Prostate gland (tissue), 2 donors: ENCODE measurements around the gene ATP6V0A4.

Source experiments
- CTCF ChIP-seq, 4 experiments: fragments of 200-600 bp in 2 of 4; fragments of 450-650 bp in 2 of 4; sonication (generic) in 2 of 4; IDR thresholded peaks; 1 replicate in 3 of 4; 2 replicates in 1 of 4; pipeline ENCODE4 v1.5.1; 2016 to 2019; ENCODE audit warnings: antibody characterized with exemption in 4 of 4, mild to moderate bottlenecking in 2 of 4, moderate library complexity in 2 of 4
- POLR2A ChIP-seq: fragments of 450-650 bp; IDR thresholded peaks from one replicate; pipeline ENCODE4 v1.6.1; 2016; ENCODE audit warnings: antibody characterized with exemption, mild to moderate bottlenecking

GRCh38 chr7:138798836-138799235 is 840 bp upstream of the ATP6V0A4 start:
- TF ChIP-seq CTCF (IDR thresholded peaks at IDR 0.05) (no peak), POLR2A (no peak)
